Vagina (tissue), 2 donors: ENCODE data around the gene RGS18.

Experiments
- CTCF ChIP-seq, 3 experiments: fragments of 450-650 bp in 2 of 3; fragments of 200-600 bp in 1 of 3; sonication (generic) in 1 of 3; IDR thresholded peaks; one replicate each; pipeline ENCODE4 v1.5.1; 2017 to 2019; ENCODE audit warnings: antibody characterized with exemption in 3 of 3, mild to moderate bottlenecking in 2 of 3, moderate library complexity in 2 of 3
- POLR2AphosphoS5 ChIP-seq, 2 donors: sonication (generic); formaldehyde crosslinking; IDR thresholded peaks; one replicate each; pipeline ENCODE4 v1.9.0; 2017; ENCODE audit warnings: antibody characterized with exemption in 2 of 2, mild to moderate bottlenecking in 2 of 2, low read depth in 1 of 2; ENCODE audit not compliant: insufficient read depth in 1 of 2

GRCh38 chr1:192186197-192186596 lies 27.9 kb downstream of the RGS18 start:
- no peak for TF ChIP-seq CTCF (IDR thresholded peaks at IDR 0.05)
- TF ChIP-seq POLR2AphosphoS5 (IDR thresholded peaks at IDR 0.05; ENCODE audit: insufficient read depth in 1 of 2, low read depth in 1 of 2), result no peak
